IMR-90 (cell line): ENCODE results near the gene NUP58. TPM values are rescaled to one million over a fixed set of nuclear protein-coding genes. Genes with fewer than 3 reads are reported as not detected.

Experiments used
- ATAC-seq: fragments of 200-7000 bp; cut with Tn5 transposase; 2 replicates; pipeline ENCODE4 v1.9.1; 2020; ENCODE audit warnings: low read depth, mild to moderate bottlenecking, moderate library complexity
- BruUV-seq: library from RNA; stranded (reverse); fragments of 400-500 nt; replicated peaks from 2 replicates; lab custom pipeline; 2021; lab: Mats Ljungman, UMichigan
- CTCF ChIA-PET: fragments of 300-600 bp; formaldehyde crosslinking; extraction: SDS; loops from one replicate; lab custom pipeline; 2021; ENCODE audit warnings: antibody characterized with exemption; lab: Yijun Ruan, JAX
- POLR2A ChIA-PET: fragments of 300-600 bp; sonication (Branson Sonifier 250); formaldehyde crosslinking; loops from one replicate; lab custom pipeline; 2022; ENCODE audit warnings: antibody characterized with exemption; ENCODE audit not compliant: unreplicated experiment; lab: Charles Lee
- DNase-seq: peaks from one replicate; pipeline ENCODE4 v3.0.0; 2013
- H2AFZ ChIP-seq: replicated peaks from 2 replicates; pipeline ENCODE3; 2013; ENCODE audit warnings: low read length, mild to moderate bottlenecking; ENCODE audit not compliant: poor library complexity
- H2AK5ac ChIP-seq: 2 replicates; pipeline ENCODE4 v1.6.1; 2013; ENCODE audit warnings: low read depth, low read length, inconsistent platforms
- H2AK9ac ChIP-seq: replicated peaks from 2 replicates; pipeline ENCODE3; 2013; ENCODE audit warnings: mild to moderate bottlenecking, low read depth, low read length, moderate library complexity; ENCODE audit not compliant: poor library complexity
- H2BK120ac ChIP-seq: 2 replicates; pipeline ENCODE4 v1.6.1; 2013; ENCODE audit warnings: low read depth, low read length, inconsistent platforms
- H2BK15ac ChIP-seq: 3 replicates; pipeline ENCODE4 v1.6.1; 2013; ENCODE audit warnings: low read depth, low read length, inconsistent platforms
- H2BK20ac ChIP-seq: 2 replicates; pipeline ENCODE4 v1.6.1; 2013; ENCODE audit warnings: low read depth, mild to moderate bottlenecking, inconsistent platforms, low read length, moderate library complexity
- H2BK5ac ChIP-seq: 2 replicates; pipeline ENCODE4 v1.6.1; 2013; ENCODE audit warnings: mild to moderate bottlenecking, low read depth, low read length, inconsistent platforms; ENCODE audit not compliant: poor library complexity, severe bottlenecking
- H3K14ac ChIP-seq: replicated peaks from 2 replicates; pipeline ENCODE4 v1.6.1; 2013; ENCODE audit warnings: low read depth, low read length, inconsistent platforms
- H3K18ac ChIP-seq: 2 replicates; pipeline ENCODE4 v1.6.1; 2013; ENCODE audit warnings: low read depth, low read length, control low read depth
- H3K23ac ChIP-seq: 2 replicates; pipeline ENCODE4 v1.6.1; 2013; ENCODE audit warnings: low read depth, low read length, inconsistent platforms
- H3K27ac ChIP-seq: 2 replicates; pipeline ENCODE4 v1.5.1; 2013; ENCODE audit warnings: mild to moderate bottlenecking, control low read depth, low read length; ENCODE audit not compliant: insufficient read depth
- H3K27me3 ChIP-seq: 2 replicates; pipeline ENCODE4 v1.6.1; 2013; ENCODE audit warnings: low read length; ENCODE audit not compliant: control insufficient read depth, insufficient read depth
- H3K36me3 ChIP-seq: 2 replicates; pipeline ENCODE4 v1.6.1; 2013; ENCODE audit warnings: low read length, mixed read lengths; ENCODE audit not compliant: control insufficient read depth, insufficient read depth
- H3K4ac ChIP-seq: 2 replicates; pipeline ENCODE4 v1.6.1; 2013; ENCODE audit warnings: low read depth, low read length, inconsistent platforms
- H3K4me1 ChIP-seq: 2 replicates; pipeline ENCODE4 v1.6.1; 2013; ENCODE audit warnings: low read length, mixed read lengths; ENCODE audit not compliant: control insufficient read depth, insufficient read depth
- H3K4me2 ChIP-seq: 2 replicates; pipeline ENCODE4 v1.6.1; 2013; ENCODE audit warnings: low read depth, mild to moderate bottlenecking, control low read depth, low read length, moderate library complexity
- H3K4me3 ChIP-seq: 2 replicates; pipeline ENCODE4 v1.5.1; 2013; ENCODE audit warnings: low read depth, mild to moderate bottlenecking, control low read depth, low read length, moderate library complexity; ENCODE audit not compliant: insufficient read depth
- H3K56ac ChIP-seq: 2 replicates; pipeline ENCODE4 v1.6.1; 2013; ENCODE audit warnings: low read length, inconsistent platforms; ENCODE audit not compliant: insufficient read depth; ENCODE audit errors: extremely low read depth
- H3K79me1 ChIP-seq, 2 experiments: 2 replicates each; pipeline ENCODE4 v1.6.1; 2013; ENCODE audit warnings: low read length in 2 of 2, inconsistent platforms in 1 of 2, low read depth in 1 of 2
- H3K9ac ChIP-seq: 2 replicates; pipeline ENCODE4 v1.6.1; 2013; ENCODE audit warnings: low read depth, low read length, control low read depth
- H3K9me1 ChIP-seq: 2 replicates; pipeline ENCODE4 v1.6.1; 2013; ENCODE audit warnings: low read length, inconsistent platforms; ENCODE audit not compliant: insufficient read depth
- H3K9me3 ChIP-seq: 2 replicates; pipeline ENCODE4 v1.6.1; 2013; ENCODE audit warnings: low read length; ENCODE audit not compliant: control insufficient read depth, insufficient read depth
- H4K20me1 ChIP-seq: 2 replicates; pipeline ENCODE4 v1.6.1; 2013; ENCODE audit warnings: low read length, inconsistent platforms; ENCODE audit not compliant: insufficient read depth
- H4K5ac ChIP-seq: 2 replicates; pipeline ENCODE4 v1.6.1; 2013; ENCODE audit warnings: mild to moderate bottlenecking, low read depth, low read length, control low read depth
- H4K8ac ChIP-seq, 2 experiments: 2 replicates each; pipeline ENCODE4 v1.6.1; 2013; ENCODE audit warnings: low read depth in 2 of 2, low read length in 2 of 2, control low read depth in 1 of 2, inconsistent platforms in 1 of 2
- H4K91ac ChIP-seq: 2 replicates; pipeline ENCODE4 v1.6.1; 2013; ENCODE audit warnings: low read depth, low read length, inconsistent platforms; ENCODE audit not compliant: insufficient read depth
- BHLHE40 ChIP-seq: fragments of 150-350 bp; IDR thresholded peaks from 2 replicates; pipeline ENCODE4 v1.6.1; 2016; ENCODE audit warnings: mild to moderate bottlenecking, low read depth, low read length
- CEBPB ChIP-seq: IDR thresholded peaks from 2 replicates; pipeline ENCODE4 v1.6.1; 2012; ENCODE audit warnings: low read depth, low read length, improper control_type of control experiment
- MAFK ChIP-seq: IDR thresholded peaks from 2 replicates; pipeline ENCODE4 v1.6.1; 2012; ENCODE audit warnings: low read depth, low read length, improper control_type of control experiment
- POLR2A ChIP-seq: IDR thresholded peaks from 2 replicates; pipeline ENCODE4 v1.6.1; 2012; ENCODE audit warnings: mild to moderate bottlenecking, low read depth, low read length
- RCOR1 ChIP-seq: IDR thresholded peaks from 2 replicates; pipeline ENCODE4 v1.6.1; 2012; ENCODE audit warnings: mild to moderate bottlenecking, low read length, improper control_type of control experiment; ENCODE audit not compliant: insufficient replicate concordance
- WGBS, 2 experiments: methylation state at CpG; one replicate each; pipeline versions ENCODE4 v1.1.5 to v1.1.7; 2013; ENCODE audit warnings: missing lambda C conversion rate in 2 of 2; ENCODE audit not compliant: insufficient read length in 1 of 2; ENCODE audit errors: extremely low coverage in 2 of 2; 5-methylcytosine and 5-hydroxymethylcytosine counted together
- dilution Hi-C: fragments of 300-500 bp; cut with HindIII; formaldehyde crosslinking; loops from one replicate; pipeline ENCODE4 v1.14.3; 2018; ENCODE audit warnings: low sequenced_read_pairs; ENCODE audit not compliant: unreplicated experiment
- in situ Hi-C: fragments of 300-500 bp; cut with MboI; formaldehyde crosslinking; loops from 3 replicates; pipeline ENCODE4 v1.14.3; 2019; ENCODE audit warnings: low sequenced_read_pairs, inconsistent platforms, mixed read lengths
- intact Hi-C: fragments of 100-400 bp; cut with micrococcal nuclease; formaldehyde crosslinking; loops from 2 replicates; pipeline ENCODE4 v1.10.0; 2022
- polyA plus RNA-seq, 3 experiments: library from polyadenylated mRNA; depleted of rRNA; stranded (reverse); fragments of >200 nt; gene quantifications; 2 replicates each; pipeline ENCODE4 v1.2.3, GENCODE V29; 2012; ENCODE audit warnings: low replicate concordance in 1 of 3
- total RNA-seq: library from RNA; depleted of rRNA; stranded (reverse); fragments of >200 nt; gene quantifications from 2 replicates; pipeline ENCODE4 v1.2.3, GENCODE V29; 2012
- TF ChIP-seq, protein P1 (sequence below): fragments of 150-350 bp; IDR thresholded peaks from 2 replicates; pipeline ENCODE4 v1.6.1; 2016; ENCODE audit warnings: low read depth, mild to moderate bottlenecking, low read length, moderate library complexity, borderline replicate concordance

Gene NUP58
- total and polyA plus RNA-seq, 2 of the 4 experiments (the other 2 are of a cell fraction), result 29.7 to 50.7 TPM

DNA sequence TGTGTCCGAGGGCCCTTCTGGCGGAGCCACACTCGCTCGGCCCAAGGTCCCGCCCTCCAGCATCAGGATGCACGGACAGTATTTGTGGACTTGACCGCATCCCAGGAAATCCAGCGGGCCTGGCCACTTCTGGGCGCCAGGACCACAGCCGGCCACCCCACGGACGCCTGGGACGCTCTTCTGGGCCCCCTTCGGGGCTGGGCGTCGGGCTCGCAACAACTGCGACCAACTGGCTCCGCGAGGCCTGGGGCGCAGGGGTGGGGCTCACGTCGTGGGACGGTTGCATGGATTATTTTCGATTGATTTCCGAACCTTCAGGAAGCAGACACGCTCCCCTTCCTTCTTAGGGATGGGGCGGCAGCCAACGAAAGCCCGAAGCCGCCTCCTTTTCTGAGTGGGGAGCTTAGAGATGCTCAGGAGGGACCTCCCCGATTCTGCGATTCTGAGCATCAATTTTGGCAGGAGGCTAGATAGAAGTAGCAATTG, 521 bp upstream of the NUP58 start:
- Histone ChIP-seq H3K9ac (peak overlapping the region; percentile 70), H3K18ac (peak overlapping the region; percentile 84), H3K9me3 (no peaks in the 10 kb centered on the region), H3K27ac (peak overlapping the region; percentile 62), H2BK5ac (peak overlapping the region; percentile 86), H2AK9ac (peak overlapping the region; percentile 68), H2BK20ac (peak overlapping the region; percentile 75; the same call in 1 of the 2 replicates), H3K4me3 (peak overlapping the region; percentile 92), H3K23ac (peak overlapping the region; percentile 93), H3K4ac (peak overlapping the region; percentile 96), H4K8ac (peak overlapping the region; percentile 99 to 100), H4K20me1 (peaks cover 23% of the 10 kb centered on the region), H3K4me2 (peak overlapping the region; percentile 88), H3K9me1 (no peaks in the 10 kb centered on the region), H3K36me3 (peaks cover 2% of the 10 kb centered on the region), H2AFZ (peak overlapping the region; percentile 97), H2BK120ac (peak overlapping the region; percentile 86), H3K79me1 (peaks cover 0 to 8% of the 10 kb centered on the region in 2 experiments; a peak in 1 of 4 replicates), H3K14ac (peak overlapping the region; percentile 99), H4K5ac (peak overlapping the region; percentile 98), H3K4me1 (no peaks in the 10 kb centered on the region; the same call in 1 of the 2 replicates), H4K91ac (peak overlapping the region; percentile 90), H3K56ac (peak overlapping the region; percentile 87), H2BK15ac (peak overlapping the region; percentile 89; the same call in 1 of the 3 replicates), H2AK5ac (peak overlapping the region; percentile 59), H3K27me3 (peaks cover 4% of the 10 kb centered on the region; the same call in 1 of the 2 replicates)
- dilution Hi-C loops (no loop called here), in situ Hi-C loops (no loop called here), intact Hi-C loops (loop anchor here (1.0 kb wide), 1 partner anchor 14 kb away; the partner anchor contains the start of gene MTMR6)
- TF ChIP-seq BHLHE40 (no peak), POLR2A (no peak), CEBPB (no peak), MAFK (no peak), RCOR1 (no peak)
- TF ChIP-seq, protein P1, sequence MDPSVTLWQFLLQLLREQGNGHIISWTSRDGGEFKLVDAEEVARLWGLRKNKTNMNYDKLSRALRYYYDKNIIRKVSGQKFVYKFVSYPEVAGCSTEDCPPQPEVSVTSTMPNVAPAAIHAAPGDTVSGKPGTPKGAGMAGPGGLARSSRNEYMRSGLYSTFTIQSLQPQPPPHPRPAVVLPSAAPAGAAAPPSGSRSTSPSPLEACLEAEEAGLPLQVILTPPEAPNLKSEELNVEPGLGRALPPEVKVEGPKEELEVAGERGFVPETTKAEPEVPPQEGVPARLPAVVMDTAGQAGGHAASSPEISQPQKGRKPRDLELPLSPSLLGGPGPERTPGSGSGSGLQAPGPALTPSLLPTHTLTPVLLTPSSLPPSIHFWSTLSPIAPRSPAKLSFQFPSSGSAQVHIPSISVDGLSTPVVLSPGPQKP, result no peak
- 38% methylated on average over 11 of the region's 33 CpGs; no CpG with 5 or more reads in 1 of the 2 experiments for WGBS, 2 experiments
- CTCF ChIA-PET, result no interaction called here
- ATAC-seq, result peak; percentile 12
- BruUV-seq, result no TSS peak
- POLR2A ChIA-PET, result interaction anchor here (1.3 kb wide), 1 partner anchor 15 kb away, joined by 4 read pairs; no protein-coding TSS in a partner anchor
- no peak for DNase-seq
